ENCODE measurements around the gene SP1.

Gene SP1

DNA sequence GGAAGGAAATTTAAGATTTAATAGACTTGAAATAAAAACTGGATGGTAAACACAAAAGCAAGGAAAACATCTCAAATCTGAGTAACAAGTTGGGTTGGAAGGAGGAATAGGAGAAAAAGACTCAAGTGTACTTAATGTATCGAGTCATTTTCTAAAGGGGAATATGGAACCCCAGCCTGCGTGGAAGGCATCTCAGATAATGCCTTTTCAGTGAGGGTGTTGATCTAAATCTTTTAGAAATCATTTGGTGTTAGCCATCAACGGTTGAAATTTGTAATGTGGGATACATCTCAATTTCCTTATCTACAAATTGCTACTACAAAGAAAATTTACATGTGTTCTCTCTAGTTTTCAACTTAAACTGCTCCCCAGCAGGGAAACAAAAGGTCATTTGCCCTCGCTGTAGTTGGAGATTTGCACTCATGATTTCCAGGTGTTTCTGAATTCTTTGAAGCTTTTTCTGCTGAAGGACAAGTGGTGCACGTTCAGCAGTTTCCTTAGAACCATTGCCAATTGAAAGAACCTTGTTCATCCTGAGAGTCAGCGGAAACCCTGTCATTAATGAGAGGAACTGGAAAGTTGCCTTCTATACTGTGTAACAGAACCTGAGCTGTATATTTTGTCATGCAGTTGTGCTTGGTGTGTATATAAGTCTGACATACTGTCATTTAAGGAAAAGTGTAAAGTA is 74.1 kb downstream of the SP1 start:
- DNase-seq: no peak

DNA sequence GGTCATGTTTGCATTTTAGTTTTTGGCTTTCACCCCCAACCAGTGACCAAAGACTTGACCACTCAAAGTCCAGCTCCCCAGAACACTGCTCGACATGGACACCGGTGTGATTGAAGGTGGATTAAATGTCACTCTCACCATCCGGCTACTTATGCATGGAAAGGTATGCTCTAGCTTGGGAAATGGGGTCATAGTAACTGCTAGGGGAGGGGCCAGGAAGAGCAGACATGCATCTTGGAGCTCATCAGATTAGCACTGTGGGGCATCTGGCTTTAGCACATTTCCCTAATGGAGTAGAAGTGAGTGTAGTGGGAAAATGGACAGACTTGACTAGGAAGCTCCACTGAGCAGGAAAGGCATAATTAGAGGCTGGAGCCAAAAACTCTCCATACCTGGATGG is 74.7 kb downstream of the SP1 start:
- no peak for DNase-seq

DNA sequence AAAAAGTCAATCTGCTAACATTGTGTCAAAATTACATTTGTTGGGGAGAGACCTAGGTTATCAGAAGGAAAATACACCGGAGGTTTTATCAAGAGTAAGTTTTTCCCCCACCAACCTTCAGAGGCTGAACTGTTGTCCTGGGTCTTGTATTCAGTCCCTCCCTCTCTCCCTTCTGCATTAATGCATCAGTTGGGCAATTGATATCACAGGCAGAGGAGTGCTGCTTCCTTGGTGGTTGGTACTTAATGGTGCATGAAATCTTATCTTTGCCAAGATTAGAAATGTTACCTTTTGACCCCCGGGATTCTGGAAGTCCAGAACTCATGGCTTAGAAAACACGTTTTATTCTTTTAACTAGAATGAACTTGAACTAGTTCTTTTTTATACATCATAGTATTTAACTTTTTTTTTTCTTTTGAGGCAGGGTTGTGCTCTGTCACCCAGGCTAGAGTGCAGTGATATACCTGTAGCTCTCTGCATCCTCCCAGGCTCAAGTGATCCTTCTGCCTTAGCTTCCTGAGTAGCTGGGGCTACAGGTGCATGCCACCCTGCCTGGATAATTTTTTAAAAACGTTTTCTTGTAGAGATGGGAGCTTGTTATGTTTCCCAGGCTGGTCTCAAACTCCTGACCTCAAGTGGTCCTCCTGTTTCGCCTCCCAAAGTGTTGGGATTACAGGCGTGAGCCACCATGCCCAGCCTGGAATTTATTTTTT is 76.8 kb downstream of the SP1 start:
- no peak for DNase-seq

DNA sequence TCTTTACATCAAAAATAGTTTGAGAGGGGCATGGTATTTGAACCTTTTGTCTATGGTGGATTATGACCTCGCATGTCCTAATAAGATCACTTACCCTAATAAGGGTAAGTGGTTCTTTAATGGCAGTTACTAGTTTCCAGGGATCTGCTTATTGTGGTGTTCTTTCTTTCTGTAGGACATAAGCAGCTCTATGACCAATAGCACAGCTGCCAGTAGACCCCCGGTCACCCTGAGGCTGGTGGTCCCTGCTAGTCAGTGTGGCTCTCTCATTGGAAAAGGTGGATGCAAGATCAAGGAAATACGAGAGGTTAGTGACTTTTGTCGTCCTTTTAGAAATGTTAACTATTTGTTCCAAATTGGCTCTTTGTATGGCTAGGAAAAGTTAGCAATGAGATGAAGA is 79.1 kb downstream of the SP1 start:
- DNase-seq: no peak

DNA sequence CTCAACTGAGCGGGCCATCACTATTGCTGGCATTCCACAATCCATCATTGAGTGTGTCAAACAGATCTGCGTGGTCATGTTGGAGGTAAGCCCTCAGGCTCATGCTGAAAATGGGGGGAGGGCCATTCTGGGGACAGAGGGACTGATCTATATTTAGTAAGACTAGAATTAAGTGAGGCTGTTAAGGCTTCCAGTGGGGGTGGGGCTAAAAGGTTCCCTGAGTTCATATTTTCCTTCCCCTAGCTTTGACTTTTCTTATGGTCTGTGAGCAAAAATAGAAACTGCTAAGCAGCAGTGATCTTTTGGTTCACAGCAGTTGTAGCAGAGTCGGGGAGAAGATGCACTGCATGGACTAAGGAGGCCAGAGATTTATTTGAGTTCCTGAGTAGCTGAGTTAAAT is 81.1 kb downstream of the SP1 start:
- no peak for DNase-seq

DNA sequence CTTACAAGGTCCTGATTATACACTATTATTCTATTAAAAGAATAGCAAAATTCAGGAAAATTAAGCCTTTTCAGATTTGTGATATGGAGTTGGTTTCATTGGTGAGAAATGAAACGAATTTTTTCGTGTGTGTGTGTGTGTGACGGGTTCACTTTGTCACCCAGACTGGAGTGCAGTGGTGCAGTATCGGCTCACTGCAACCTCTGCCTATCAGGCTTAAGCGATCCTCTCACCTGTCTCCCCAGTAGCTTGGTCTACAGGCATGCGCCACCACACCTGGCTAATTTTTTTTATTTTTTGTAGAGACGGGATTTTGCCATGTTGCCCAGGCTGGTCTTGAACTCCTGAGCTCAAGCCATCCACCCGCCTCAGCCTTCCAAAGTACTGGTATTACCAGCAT is 81.6 kb downstream of the SP1 start:
- no peak for DNase-seq

DNA sequence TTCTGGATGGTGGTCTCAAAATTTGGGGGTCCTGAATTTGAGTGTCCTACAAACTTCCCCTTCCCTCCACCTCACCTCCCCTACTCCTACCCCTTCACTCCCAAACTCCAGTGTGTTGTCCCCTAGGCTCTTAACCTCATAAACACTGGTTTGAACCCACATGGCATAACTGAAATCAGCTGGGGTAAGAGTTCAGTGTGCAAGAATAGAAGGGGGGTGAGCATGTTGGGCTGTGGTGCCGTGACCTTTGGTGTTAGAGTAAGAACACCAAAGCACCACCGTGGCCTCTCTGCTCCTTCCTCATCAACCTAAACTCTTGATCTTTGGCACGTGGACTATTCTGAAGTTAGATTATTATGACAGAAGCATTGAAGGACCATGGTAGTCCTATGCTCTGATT is 83.0 kb downstream of the SP1 start:
- DNase-seq: no peak

DNA sequence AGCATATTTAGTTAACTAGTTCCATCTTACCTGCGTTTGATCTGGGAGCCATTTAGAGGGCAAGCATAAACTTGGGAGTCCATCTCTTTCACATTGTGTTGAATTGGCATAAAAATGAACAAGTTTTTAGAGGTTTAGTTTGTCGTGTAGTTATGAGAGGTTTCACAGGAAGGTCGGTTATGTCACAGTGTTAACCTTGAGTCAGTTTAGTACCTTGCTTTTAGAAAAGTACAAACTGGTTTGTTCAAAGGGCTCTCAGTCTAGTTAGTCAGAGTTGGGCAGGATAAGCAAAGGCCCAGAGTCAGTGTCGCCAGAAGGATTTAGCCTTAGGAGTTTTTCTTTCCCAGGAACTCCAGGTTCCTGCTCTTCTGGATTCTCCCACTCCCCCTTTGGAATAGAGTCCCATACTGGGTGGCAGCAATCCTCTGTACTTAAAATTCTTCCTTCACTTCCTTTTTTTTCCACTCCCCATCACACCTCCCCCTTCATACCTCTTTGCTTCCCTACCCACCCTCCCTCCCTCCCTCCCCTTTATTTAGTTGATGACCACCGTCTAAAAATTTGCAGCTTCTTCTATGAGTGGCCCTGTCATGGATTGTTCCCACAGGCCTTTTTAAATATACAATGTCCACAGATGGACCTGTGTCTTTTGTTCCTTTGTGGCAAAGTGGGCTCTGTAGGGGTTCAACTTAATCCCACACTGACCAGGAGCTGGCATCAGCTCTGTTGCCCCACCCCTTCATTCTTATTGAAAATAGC is 84.0 kb downstream of the SP1 start:
- DNase-seq: no peak

DNA sequence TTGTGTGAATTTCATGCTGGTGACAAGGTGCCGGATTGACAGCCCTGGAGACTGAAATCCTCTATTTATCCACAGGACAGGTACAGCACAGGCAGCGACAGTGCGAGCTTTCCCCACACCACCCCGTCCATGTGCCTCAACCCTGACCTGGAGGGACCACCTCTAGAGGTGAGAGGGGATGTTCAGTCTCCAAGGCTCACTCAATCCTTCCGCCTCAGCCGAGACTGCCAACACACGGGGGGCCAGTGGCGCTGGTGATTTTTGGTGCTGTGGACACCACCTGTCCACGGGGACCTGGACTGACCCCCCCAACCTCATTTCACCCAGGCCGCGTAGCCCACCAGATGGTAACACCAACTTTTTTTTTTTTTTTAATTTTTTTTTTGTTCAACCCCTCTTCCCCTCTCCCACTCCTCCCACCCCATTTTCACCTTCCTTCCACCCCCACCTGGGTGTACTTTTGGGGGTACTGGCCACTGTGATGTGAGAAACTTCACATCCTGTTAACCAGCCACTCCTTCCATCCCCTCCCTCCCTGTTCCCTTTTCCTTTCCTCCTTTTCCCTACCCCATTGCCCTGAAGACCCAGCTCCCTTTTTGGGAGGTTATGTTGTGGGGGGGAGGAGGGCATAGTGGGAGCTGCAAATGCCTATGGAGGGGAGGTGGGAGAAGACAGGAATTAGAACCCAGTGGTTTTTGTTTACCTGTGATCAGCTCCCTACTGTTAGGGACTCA is 84.9 kb downstream of the SP1 start:
- no peak for DNase-seq

DNA sequence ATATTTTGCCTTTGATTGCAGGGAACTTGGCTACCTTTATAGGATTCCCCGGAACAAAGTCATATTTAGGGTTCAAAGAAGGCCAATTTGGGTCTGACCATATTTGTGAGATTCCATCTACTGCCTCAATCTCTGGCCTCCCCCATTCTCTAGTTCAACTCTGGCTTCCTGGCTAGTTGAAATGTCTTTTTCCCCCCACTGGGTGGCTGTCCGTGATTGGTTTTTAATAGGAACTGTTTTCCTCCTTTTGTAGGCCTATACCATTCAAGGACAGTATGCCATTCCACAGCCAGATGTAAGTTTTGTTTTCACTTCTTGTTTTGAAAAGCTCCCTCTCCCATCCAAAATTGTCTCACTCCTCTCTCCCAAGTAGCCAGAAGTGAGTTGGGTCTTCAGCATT is 85.7 kb downstream of the SP1 start:
- DNase-seq: no peak

Measured in activated CD4-positive, alpha-beta T cell treated with anti-CD3 and anti-CD28 coated beads, Interleukin-2, amount 50 U/mL, for 16 hours (primary cell).